Retina (tissue), 1 donor: ENCODE measurements around the gene PLEKHA5.

Source experiments
- DNase-seq: peaks from one replicate; pipeline ENCODE4 v3.0.0-alpha.2; 2016

The PLEKHA5 gene

DNA sequence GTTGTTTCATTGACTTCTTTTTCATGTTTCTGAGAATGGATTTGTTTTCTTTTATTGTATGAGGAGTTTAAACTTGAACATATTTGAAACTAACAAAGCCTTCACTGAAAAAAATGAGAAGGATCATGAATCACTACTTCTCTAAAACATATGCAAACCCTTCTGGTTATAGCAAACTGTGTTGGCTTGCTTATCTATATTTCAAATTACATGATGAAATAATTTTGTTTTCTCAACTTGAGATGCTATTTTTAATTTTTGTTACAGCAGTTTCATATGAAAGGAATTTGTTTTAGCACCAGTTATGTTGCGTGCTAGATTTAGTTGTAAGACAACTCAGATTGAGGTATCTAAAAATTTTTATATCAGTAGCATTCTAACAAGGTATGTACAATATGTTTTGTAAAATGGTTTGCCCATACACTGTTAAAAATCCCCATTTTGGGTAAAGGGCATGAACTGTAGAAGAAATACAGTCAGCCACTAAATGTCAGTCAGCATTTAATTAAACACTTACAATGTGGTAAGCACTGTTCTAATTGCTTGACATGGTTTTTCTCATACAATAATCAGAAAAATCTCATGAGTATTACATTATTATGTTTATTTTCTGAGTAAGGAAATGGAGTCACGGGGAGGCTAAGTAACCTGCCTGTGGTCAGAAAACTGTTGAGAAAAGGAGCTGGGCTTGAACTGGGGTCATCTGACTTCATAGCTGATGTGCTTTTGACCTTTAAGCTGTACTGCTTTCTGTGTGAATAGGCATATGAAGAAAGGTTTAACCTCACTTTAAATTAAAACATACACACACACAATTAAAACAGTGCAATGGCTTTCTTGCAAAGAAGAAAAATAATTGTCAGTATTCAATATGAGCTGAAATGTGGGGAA lies 105.7 kb downstream of the PLEKHA5 start:
- DNase-seq, result no peak

DNA sequence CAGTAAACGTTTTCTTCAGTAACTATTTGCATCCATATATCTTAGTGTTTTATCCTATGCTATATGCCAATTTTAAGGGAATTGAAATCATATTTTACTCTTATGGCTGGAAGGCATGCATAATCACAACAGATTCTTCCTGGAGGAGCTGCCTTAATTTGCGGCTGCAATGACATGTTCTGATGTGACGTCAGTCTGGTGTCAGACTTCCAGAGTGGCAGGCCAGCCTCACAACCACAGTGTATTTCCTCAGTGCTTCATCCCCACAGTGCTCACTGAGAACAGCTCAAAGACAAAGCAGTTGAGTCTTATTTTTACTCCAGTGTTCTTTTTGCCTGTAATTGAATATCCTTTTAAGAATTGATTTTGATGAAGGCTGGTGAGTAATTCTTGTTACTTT lies 107.1 kb downstream of the PLEKHA5 start:
- DNase-seq, result no peak

DNA sequence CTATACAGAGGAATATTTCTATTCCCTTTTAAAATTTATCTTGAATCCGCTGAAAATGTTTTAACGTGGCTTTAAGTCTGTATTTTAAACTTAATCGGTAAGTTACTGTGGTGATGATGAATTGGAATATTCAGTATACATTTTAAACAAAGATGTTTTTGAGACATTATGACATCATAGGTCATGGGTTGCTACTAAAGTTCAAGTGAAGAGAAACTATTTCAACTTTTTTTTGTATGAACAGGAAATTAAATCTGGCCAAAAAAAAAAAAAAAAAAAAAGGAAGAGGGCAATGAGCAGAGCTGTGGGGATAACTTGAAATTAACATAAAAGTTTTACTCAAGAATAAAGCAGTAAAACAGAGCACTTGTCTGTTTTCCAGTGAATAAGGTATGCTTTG lies 109.0 kb downstream of the PLEKHA5 start:
- DNase-seq, result no peak

DNA sequence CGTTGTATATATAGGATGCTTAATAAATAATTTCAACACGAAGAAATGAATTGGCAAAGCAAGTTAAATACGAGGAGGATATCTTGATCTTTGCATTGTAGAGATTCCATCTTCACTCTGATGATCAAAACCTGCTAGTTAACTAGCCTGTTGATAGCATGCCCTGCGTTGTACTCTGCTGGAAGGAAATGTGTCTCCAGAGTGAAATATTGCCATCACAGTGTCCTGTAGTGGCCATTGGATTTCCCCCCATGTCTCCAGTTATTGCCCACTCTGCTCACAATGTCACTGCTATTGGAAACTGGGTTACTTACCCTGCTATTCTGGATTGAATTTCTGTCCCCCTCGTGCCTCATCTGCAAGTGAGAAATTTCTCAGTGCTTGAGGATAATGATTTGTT lies 109.6 kb downstream of the PLEKHA5 start:
- no peak for DNase-seq

DNA sequence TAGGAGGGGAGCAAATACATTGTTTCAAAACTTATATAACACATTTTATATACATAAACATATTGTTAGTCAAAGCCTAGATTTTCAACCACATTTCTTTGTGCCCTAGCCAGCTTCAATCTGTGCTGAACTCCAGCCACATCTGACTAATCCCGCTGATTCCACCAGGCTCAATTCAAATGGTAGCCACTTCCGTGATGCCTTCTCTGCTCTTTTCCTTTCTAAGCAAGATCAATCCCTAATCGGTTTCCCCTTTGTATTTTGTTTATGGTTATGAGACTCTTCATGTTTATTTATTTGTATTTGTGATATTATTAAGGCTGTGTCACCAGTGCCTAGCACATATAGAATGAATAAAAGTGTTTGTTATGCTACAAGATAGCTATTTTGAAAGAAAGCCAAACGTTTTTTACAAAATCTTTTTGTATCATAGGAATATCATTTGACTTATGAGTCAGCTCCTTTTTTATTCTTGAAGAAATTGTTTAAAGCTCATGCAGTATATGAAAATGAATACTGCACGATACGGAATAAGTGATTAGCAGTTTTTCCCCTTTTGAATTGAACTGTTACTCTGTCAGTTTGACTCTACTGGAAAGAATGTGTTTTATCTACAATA lies 110.2 kb downstream of the PLEKHA5 start:
- DNase-seq, result no peak

DNA sequence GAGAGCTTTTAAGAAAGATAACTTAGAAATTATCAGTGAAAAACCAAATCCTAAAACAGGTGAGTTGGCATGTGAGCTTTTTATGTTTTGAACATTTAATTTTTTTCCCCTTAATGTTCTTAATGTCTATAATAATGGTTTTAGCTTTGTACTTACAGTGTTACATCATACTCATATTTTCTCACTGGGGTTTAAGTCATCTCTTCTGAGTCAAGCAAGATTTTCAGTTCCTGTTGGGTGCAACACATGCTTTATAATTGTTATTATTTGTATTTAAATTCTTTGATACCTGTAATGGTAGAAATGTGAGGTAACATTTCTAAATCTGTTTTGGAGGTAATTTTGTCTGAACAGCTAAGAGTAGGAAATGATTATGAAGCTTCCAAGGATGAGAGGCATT lies 113.0 kb downstream of the PLEKHA5 start:
- DNase-seq, result no peak

DNA sequence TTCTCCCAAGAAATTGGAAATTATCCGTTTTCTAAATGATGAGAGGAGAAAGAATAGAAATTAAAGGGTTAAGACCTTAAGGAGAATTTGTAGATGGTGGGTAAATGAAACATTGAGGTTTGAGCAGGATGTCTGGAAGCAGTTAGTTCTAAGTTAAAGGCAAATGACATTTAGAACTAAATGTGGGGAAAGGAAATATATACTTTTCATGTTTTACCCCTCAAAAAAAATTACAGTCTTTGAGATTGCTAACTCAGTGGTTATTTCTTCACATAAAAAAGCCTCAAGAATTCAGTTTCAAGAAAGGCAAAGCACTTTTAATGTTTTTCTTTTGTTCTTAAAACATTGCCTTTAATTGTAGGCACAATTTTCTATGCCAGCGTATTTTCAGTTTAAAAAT lies 114.0 kb downstream of the PLEKHA5 start:
- no peak for DNase-seq

DNA sequence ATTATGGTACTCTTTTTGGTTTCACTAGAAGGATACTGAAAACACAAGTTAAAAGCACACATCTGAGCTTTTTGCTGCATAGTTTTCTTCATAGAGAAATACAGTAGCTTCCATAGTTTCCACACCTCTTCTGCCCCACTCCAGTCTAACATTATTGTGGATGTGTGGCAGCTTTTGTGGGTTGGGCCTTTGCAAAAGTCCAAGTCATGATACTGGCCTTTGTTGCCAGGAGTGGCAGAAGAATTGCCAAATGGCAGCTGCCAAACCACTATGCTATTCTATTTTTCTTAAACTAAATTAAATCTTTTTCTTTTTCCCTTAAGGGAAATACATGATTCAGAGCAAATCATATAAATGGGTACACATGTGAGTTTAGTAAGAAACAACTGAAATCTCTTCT lies 114.8 kb downstream of the PLEKHA5 start:
- DNase-seq, result no peak

DNA sequence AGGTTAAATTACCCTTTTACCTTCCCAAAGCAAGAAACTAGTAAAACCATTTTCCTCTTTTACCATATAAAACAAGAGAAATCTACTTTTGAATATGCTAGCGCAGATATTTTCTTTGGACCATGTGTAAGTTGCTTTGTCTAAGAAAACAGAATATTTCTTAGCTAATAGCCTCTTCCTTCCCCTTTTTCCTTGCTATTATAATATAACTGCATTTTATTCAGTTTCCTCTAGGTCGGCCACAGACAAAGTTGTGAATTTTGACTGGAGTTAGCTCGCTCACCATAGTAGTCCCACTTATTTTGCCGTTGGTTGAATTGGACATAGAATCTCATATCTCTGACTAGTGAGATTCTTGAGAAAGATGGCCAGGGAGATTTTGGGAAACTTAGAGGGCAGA lies 115.6 kb downstream of the PLEKHA5 start:
- DNase-seq, result no peak

DNA sequence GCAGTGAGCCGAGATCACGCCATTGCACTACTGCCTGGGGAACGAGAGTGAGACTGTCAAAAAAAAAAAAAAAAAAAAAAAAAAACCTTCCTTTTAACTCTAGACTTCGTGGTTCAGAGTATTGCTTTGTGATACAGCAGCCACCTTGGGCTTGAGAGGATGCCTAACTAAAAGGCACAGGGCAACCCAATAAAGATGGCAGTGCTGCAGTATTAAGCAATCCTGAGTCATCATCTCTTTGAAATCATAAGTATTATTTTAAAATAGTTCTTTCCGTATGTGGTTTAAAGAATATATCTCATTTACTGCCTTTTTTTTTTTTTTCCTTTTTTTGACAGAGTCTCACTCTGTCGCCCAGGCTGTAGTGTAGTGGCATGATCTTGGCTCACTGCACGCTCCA lies 116.1 kb downstream of the PLEKHA5 start:
- DNase-seq, result no peak

DNA sequence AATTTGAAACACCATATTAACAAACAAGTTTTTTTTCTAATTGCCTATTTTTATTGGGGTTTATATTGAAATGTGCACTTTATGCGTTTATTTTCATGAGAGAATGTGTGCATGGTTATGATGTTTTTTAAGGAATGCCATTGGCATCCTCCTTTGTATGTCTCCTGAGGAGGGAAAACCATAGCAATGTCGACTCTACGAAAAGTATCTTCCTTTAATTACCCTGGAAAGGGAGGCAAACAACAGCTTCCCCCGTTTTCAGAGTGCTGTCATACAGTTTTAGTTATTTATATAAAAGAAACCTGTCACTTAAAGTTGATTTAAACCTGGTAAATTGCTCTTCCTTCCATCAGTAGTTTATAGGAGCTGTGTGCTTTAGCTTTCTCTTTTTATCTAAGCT lies 117.4 kb downstream of the PLEKHA5 start:
- DNase-seq, result no peak

DNA sequence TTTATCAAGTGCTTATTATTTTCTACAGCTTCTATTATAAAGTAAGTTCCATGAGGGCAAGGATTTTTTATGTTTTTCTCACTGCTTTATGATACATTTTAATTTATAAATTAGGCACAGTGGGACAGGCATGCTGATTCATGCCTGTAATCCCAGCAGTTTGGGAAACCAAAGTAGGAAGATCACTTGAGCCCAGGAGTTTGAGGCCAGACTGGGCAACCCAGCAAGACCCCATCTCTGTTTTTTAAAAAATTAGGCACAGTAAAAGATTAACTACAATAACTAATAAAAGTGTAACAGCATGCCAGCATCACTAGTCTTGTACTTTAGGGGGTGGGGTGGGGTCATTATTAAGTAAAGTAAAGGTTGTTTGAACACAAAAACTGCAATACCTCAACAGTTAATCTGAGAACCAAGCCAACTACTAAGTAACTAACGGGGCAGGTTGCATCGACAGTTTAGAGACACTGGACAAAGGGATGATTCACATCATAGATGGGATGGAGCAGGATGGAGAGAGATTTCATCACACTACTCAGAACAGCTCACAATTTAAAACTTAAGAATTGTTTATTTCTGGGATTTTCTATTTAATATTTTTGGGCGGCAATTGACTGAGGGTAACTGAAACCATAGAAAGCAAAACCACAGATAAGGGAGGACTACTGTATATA lies 119.5 kb downstream of the PLEKHA5 start:
- DNase-seq, result no peak

DNA sequence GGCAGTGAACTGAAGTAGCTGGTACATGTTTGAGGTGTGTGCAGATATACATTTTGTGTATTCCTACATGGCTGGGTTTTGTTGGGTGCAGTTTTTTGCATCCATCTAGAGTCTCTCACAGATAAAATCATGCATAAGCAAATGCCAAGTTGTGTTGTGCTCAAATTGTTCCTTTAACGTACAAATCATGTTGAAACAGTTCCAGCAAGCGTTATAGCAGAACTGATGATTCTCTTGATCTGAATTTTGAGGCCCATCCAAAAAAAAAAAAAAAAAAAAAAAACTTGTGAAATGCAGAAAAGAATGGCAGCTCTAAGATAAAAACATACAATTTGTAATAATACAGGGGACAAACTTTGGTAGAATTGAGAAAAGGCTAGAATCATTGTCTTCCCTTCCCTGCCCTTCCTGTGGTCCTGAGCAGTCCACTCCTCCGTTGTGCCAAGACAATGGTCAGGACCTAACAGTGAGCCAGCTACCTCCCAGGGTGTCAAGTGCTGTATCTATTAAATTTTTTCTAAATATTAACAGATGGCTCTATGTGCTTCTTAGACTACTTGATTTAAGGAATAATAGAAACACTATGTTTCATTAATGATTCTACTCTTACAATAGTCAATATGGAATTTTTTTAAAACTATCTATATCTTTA lies 122.1 kb downstream of the PLEKHA5 start:
- no peak for DNase-seq

DNA sequence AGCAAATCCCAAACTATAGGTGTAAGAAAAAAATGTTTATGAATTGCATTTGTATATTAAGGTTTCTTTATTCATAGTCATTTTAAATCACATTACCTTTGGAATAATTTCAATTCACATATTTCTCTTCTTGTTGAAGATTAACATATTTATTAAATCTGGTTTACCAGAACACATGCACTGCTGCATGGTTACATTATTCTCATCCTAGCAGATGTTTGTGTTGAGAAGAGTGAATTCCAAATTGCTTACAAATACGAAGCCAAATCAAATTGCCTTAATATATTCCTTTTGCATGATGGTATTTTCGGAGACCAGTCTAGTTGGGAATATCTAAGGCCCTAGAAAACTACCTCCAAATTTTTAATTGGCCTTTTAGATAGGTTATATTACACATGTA lies 130.6 kb downstream of the PLEKHA5 start:
- no peak for DNase-seq

DNA sequence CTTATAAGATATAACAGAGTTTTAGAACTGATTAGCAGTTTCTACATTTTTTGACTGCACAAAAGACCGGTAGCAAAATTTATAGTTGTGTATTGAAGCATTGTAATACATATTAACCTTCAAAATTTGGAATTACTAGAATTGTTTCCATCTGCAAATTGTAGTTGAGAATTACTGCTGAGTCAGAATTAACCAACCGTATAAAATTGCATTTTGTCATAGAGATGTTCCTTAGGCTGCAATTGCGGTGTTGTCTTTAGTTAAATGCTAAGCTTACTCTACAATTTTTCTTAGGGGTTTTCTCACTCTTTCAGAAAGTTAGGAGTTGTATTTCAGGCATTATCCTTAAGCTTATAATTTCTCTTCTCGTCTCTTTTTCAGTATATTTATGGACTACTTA lies 132.2 kb downstream of the PLEKHA5 start:
- no peak for DNase-seq

DNA sequence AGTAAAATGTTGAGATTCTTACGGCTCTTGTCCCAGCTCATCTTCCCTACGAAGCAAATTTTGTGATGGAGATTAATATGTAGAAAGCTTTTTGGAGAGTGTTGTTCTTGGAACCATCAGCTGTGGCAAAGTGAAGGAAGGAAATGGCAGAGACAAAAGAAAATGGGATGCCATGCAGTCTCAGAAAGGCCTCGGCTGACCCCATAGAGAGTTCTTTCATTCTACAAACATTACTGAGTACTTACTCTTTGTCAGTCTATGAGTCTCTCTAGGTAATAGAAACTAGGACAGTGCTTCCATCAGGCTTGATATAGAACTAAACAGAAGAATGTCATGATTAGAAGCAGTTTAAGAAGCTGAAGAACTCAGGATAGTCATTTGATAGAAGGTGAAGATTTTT lies 134.1 kb downstream of the PLEKHA5 start:
- DNase-seq, result no peak

DNA sequence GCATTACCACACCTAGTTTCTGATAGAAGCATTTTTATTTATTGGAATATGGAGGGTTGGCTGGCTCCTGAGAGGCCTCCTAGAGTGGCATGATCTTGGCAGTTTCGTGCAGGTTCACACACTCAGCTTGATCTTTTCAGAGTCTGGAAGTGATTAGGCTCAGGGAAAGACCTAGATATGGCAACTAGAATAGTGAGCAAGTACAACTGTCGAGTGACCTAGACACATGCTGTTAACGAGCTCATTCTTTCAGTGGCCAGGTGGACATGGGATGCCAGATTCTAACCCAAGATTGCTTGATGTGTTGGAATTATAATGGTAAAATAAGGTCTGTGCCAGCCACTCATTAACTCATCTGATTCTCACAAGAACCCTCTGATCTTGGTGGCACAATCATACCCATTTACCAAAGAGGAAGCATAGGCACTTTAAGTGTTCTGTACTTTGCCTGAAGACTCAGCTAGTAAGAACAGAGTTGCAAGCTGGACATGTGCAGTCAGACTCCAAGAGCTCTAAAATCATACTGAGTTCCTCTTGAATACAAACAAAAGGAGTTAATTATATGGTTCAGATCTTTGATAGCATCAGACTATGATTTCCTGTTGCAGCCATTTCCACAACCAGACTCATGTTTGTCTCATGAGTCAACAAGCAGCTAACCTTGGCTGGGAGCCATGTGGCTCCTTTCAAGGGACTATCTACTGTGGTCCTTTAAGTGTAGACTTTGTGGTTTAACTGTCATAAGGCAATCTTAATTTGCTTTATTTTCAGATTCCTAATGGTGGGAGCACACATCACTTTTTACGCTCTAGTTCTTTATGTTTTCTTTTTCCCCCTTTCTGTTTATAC lies 144.2 kb downstream of the PLEKHA5 start:
- DNase-seq, result no peak

DNA sequence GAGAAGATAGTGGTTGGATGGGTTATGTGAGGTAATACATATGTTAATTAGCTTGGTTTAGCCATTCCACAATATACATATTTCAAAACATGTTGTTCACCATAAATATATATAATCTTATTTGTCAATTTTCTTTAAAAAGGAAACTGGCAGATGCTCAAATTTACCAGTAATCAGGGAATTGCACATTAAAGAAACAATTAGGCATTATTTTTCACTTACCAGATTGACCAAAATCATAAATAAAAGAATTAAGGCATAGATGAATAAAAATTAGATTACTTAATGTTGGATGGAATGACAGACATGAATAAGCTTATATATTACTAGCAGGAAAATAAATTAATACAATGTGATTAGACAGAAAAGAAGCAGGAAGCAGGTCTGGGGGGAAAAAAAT lies 147.2 kb downstream of the PLEKHA5 start:
- DNase-seq, result no peak

DNA sequence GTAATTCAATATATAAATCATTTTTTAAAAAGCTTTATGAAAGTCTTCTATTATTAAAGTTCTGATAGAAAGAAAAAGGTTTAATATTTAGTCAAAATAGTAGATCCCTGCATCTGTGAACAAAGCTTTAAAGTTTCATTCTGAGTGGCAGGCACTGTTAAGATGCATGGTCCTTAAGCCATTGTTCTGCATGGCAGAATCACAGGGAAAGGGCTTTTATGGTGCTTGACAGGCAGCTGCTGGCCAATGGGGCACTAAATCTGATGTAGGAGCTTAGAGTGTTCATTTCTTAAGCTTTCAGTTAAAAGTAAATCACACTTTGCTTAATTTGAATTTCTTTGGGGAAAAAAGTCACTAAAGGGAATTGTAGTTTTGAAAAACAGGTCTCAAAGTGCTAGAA lies 148.2 kb downstream of the PLEKHA5 start:
- DNase-seq, result no peak

DNA sequence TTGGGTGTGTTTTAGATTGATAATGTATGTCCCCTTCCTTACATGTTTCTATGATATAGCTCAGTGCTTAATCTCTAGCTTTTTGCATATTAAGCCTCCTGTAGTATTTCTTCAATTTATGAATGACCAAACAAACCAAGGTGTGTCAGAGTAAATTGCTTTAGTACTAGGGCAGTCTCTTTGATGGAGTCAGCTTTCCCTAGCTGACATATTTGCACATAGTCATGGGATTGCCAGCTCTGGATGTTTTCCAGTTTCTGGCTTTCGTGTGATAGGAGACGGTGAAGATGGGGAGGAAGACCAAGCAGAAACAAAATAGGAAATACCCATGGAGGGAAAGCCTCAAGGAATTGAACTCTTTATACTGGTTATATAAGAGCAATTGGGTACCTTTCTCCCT lies 148.9 kb downstream of the PLEKHA5 start:
- DNase-seq, result no peak

DNA sequence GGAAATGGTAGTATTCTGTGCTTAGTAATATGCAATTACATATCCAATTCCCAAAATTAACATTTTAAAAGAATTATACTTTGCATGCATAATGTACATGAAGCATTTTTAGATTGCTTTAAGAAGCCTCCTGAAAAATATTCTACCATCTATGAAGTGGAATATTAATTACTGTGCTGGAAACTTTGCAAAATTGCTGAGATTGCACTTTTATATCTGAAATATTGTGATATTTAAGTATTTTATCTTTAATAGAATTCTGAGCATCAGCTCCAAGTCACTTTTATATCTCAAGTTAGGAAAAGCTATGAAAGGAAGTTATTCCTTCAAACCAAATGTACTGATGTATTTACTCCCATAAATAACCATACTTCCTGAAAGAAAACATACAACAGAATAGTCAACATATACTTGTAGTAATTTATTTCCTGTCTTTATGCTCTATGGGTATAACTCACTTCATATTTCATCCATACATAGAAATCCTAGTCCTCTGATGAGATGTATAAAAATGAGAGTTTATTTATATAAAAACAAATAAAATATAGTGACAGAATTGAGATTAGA lies 152.7 kb downstream of the PLEKHA5 start:
- no peak for DNase-seq

DNA sequence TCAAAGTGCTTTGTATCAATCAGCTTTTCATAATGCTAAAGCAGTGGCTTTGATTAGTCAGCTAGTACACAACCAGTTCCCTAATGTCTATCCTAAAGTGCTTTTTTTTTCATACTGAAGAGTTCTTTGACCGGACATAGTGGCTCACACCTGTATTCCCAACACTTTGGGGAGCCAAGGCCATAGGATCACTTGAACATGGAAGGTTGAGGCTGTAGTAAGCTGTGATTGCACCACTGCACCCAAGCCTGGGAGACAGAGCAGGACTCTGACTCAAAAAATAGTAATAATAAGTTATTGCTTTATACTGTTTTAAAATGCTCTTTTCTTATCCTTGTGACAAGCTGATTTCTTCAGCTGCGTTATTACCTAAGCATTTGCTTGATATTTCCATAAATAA lies 155.1 kb downstream of the PLEKHA5 start:
- no peak for DNase-seq
